ENCODE measurements around the gene ADAMTS8. TPM values are rescaled to one million over a fixed set of nuclear protein-coding genes. Genes with fewer than 3 reads are reported as not detected.
A peak's percentile ranks its signal among the peaks of the same experiment; 100 is the strongest.

Gene ADAMTS8
- total RNA-seq, 1 experiment from 2014 or later = 0.15 TPM

- in situ Hi-C loops (cut with HindIII; ENCODE audit: low pct_unique_long_range_greater_than_20kb, low sequenced_read_pairs) = no loop called here
- Histone ChIP-seq H3K9me3 (ENCODE audit: control insufficient read depth, insufficient read depth, low read depth, low read length) (no peaks in the 10 kb centered on the region), H3K4me1 (ENCODE audit: control insufficient read depth, insufficient read depth, low read length) (peaks cover 21% of the 10 kb centered on the region), H3K27me3 (ENCODE audit: control insufficient read depth, insufficient read depth, low read length) (peaks cover 26% of the 10 kb centered on the region), H3K36me3 (ENCODE audit: control insufficient read depth, insufficient read depth, low read length) (no peaks in the 10 kb centered on the region), H3K4me3 (ENCODE audit: low read depth in 2 of 2, low read length in 2 of 2) (no peak overlapping the region), H3K27ac (ENCODE audit: low read length) (no peak overlapping the region)
- DNase-seq (ENCODE audit: low read depth, low spot score) (no peak), ATAC-seq (peak; percentile 47)
- TF ChIP-seq CTCF (IDR thresholded peaks at IDR 0.05) = peak; percentile 89
- no peak for TF ChIP-seq TCF7L2 (IDR thresholded peaks at IDR 0.05; ENCODE audit: low read depth, low read length)
- intact Hi-C loops (cut with micrococcal nuclease; ENCODE audit: unreplicated experiment) = no loop called here
- no TSS peak for BruUV-seq (replicated peaks)
- ChIA-PET POLR2A (no interaction called here), CTCF (interaction anchor here (0.6 to 3.1 kb wide), 17 partner anchors 11 to 909 kb away, joined by 3 to 39 read pairs (median 4); no protein-coding TSS in a partner anchor)
Observed at GRCh38 chr11:130431331-130431773, 2.9 kb upstream of the ADAMTS8 start.

GRCh38 chr11:130429983-130430382, 1.6 kb upstream of the ADAMTS8 start:
- in situ Hi-C loops (cut with HindIII; ENCODE audit: low pct_unique_long_range_greater_than_20kb, low sequenced_read_pairs) = no loop called here
- H3K27ac ChIP-seq (ENCODE audit: low read length) = no peak overlapping the region
- H3K9me3 ChIP-seq (ENCODE audit: control insufficient read depth, insufficient read depth, low read depth, low read length) = no peaks in the 10 kb centered on the region
- H3K36me3 ChIP-seq (ENCODE audit: control insufficient read depth, insufficient read depth, low read length) = no peaks in the 10 kb centered on the region
- ChIA-PET POLR2A (no interaction called here), CTCF (interaction anchor here (0.6 to 2.0 kb wide), 3 partner anchors 13 to 552 kb away, joined by 3 to 5 read pairs (median 4); no protein-coding TSS in a partner anchor)
- peaks cover 9% of the 10 kb centered on the region; the same call in 1 of the 2 replicates for H3K4me1 ChIP-seq (ENCODE audit: control insufficient read depth, insufficient read depth, low read length)
- peaks cover 32% of the 10 kb centered on the region for H3K27me3 ChIP-seq (ENCODE audit: control insufficient read depth, insufficient read depth, low read length)
- TF ChIP-seq REST (IDR thresholded peaks at IDR 0.05; ENCODE audit: insufficient read depth in 1 of 2, low read depth in 2 of 2, low read length in 1 of 2) = no peak
- no peak for TF ChIP-seq CTCF (IDR thresholded peaks at IDR 0.05)
- TF ChIP-seq SIN3A (IDR thresholded peaks at IDR 0.05; ENCODE audit: borderline replicate concordance, insufficient read depth, low read depth, low read length) = no peak
- no peak for TF ChIP-seq TCF7L2 (IDR thresholded peaks at IDR 0.05; ENCODE audit: low read depth, low read length)
- no peak for TF ChIP-seq POLR2AphosphoS5 (IDR thresholded peaks at IDR 0.05; ENCODE audit: low read depth, low read length)
- H3K4me3 ChIP-seq (ENCODE audit: low read depth in 2 of 2, low read length in 2 of 2) = no peak overlapping the region
- ATAC-seq (no peak), DNase-seq (ENCODE audit: low read depth, low spot score) (no peak)
- intact Hi-C loops (cut with micrococcal nuclease; ENCODE audit: unreplicated experiment) = no loop called here
- BruUV-seq (replicated peaks) = no TSS peak
